HG02852 (cell line): ENCODE results near the gene WDR48.

Experiments used
- ATAC-seq: cut with Tn5 transposase; IDR thresholded peaks from one replicate; pipeline ENCODE4 v1.9.1; 2021; ENCODE audit warnings: mild to moderate bottlenecking, moderate library complexity; ENCODE audit not compliant: unreplicated experiment

WDR48 gene

DNA sequence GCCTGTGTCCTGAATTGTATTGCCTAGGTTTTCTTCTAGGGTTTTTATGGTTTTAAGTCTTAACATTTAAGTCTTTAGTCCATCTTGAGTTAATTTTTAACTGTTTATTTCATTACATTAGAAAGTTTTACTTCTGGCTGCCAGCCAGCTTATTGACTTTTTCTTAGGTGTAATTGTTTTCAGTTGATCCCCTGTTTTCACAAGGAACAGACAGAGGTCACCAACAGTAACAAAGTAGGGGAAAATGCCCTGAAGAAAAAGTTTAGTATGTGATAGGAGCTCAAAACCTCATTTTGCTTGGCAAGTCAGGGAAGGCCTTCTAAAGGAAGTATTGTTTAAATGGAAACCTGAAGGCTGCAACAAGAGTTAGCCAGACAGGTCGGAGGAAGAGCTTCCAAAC lies 10.4 kb downstream of the WDR48 start:
- no peak for ATAC-seq

DNA sequence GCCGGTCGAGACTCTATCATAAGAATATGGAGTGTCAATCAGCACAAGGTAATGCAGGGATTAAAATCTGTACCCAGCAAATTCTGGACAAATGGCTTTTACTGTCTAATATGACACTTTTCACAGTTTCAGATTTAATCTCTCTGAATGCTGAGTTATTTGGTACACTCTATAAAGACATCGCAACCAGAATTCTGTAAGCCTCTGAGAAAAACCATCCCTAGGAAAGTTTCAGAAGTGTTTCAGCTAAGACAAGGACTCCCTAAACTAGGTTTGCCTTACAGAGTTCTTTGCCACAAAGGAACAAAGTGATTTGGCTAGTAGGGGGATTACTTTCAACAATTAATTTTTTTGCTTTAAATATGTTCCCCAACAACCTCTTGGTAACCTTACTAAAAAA lies 11.3 kb downstream of the WDR48 start:
- ATAC-seq, result no peak

DNA sequence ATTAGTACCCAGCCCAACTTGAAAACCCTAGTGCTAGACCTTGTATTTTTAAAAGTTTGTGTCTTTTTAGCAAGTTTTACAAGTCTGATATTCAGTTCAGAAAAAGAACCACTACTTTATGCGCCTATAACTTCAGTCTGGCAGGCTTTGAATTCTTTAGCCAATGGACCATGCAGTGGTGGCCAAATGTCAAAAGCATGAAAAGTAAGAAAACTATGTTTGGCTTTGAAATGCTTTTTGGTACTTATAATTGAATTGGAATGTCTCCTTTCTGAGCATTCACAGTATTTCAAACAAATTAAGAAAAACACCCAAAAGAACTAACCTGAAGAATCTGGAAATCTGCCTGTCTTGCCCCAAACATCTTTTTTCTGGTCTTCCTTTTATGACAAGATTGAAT lies 12.8 kb downstream of the WDR48 start:
- no peak for ATAC-seq

DNA sequence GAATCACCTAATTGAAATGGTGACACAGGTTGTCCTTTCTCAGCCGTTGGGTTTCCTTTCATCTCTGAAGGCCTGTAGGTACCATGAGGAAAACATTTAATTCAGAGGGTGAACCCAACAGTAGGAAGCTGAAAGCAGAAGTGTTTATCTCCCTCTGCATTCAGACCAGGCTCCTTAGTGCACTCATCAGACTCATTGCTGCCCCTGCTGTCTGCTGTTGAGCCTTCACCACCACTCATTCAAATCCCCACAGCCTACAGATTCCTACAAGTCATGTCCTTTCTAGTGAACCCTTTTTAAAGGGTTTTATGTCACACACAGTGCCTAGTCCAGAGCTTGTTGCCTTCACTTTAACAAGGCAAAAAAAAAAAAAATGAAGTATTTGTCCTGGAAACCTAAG lies 13.4 kb downstream of the WDR48 start:
- ATAC-seq, result peak; percentile 100

DNA sequence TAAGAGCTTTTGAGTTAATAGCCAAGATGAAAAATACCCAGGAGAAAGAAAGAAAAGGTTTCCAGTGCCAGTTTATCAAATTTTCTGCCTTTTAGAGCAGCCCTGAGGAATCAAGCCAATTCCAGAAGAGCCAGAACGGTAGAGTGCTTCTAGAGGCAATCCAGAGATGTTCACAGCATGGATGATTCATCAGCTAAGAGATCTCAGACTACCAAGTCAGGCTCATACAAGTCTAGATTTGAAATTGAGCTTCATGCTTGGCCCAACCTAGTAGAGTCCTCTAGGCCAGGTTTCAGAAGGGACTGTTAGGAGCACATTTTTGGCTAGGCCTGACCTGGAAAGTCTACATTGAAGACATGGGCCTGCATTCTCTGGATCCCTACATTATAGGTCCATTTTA lies 15.5 kb downstream of the WDR48 start:
- ATAC-seq, result no peak

DNA sequence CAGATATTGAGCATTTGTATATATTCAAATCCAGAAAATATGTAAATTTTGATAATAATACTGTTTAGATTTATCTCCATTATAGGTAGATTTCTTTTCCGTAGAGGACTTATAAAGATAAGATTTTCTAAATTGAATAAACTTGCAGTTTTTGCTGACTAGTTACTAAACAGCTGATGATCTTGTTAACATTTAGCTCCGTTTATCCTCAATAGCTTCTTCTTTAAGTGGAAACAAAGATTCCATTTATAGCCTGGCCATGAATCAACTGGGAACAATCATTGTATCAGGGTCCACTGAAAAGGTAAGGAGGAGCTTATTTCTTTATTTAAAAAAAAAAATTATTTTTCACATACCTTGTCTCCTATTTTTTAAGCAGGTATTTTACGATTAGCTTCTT lies 16.7 kb downstream of the WDR48 start:
- ATAC-seq, result no peak

DNA sequence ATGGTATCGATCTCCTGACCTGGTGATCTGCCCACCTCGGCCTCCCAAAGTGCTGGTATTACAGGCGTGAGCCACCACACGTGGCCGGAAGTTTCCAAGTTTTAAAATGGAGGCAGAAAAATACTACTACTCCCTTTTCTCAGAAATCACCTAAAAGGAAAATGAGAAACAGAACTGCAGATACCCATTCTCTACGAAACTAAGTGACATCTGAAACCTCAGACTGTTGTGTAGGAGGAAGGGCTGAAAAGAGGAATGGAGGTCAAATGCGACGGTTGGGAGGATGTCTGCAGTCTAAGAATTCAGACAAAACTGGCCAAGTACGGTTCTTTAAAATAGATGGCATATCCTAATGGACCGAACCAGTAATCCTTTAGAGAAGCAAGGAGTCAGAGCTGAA lies 24.1 kb downstream of the WDR48 start:
- ATAC-seq, result peak; percentile 85

DNA sequence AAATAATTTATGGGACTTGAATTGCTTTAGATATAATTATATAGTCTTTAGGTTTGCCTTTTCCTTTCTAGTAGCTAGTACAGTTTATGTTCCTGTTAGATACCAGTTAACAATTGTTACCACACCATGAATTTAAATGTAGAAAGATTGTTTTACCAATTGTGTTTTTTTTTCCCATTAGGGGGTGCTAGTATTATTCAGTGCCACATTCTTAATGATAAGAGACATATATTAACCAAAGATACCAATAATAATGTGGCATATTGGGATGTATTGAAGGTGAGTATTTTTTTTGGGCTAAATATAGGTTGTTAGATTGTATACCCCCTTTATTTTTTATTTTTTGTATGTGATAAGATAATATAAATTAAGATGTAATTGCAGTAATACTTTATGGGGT lies 27.7 kb downstream of the WDR48 start:
- ATAC-seq, result no peak

DNA sequence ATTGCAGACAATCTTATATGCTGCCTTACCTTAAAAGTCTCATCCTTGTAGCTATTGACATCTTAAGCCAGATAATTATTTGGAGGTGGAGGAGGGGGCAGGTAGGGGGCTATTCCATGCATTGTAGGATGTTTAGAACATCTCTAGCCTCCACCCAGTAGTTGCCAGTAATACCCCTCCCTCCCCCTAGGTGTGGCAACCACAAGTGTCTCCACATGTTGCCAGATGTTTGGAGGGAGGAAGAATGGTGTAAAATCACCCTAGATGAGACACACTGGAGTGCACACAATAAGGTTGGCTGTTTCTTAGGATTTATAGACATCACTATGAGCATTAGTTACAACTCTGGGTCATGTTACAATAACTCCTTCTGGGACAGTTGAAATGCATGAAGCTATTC lies 28.2 kb downstream of the WDR48 start:
- no peak for ATAC-seq

DNA sequence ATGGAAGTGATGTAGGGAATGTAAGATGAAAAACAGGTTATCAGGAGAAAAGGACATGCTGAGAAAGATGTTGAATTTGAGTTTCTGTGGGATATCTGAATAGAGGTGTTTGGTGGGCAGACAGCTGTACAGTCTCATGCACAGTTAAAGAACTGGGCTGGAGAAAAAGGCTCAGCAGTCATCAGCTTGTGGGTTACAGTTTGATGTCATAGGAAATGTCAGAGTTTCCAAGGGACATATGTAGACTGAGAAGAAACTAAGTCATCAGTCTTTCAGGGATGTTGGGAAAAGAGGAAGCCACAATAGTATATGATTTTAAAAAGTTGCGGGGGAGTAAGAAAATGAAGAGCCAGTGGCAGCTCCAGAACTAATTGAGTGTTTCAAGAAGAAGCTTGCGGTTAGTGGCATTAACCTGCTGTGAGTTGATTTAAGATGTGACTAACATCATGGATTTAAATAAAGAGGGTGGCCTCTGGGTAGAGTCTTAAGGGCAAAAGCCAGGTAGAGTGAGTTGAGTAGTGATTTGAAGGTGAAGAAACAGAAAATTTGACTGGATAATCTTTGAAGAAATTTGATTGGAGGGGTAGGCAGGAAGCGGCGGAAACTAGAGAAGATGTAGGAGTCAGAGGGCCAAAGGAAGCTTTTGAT lies 31.0 kb downstream of the WDR48 start:
- no peak for ATAC-seq

DNA sequence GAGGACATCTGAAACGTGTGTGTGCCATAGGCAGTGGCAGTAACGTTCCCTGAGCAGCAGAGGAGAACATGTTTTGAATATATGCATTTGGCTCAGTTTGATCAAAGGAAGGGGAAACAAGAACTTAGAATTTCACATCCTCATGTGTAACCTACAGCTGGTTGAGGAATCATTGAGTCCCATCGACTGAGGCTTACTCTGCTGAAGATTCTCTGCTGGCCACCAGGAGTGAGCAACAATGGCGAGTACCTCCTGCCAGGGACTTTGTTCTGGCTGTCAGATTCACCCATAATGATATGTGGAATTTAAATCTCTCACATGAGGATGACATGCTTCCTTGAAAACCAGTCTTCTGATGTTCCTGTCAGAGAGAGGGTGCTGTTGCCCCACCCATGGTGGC lies 34.3 kb downstream of the WDR48 start:
- ATAC-seq, result peak; percentile 89

DNA sequence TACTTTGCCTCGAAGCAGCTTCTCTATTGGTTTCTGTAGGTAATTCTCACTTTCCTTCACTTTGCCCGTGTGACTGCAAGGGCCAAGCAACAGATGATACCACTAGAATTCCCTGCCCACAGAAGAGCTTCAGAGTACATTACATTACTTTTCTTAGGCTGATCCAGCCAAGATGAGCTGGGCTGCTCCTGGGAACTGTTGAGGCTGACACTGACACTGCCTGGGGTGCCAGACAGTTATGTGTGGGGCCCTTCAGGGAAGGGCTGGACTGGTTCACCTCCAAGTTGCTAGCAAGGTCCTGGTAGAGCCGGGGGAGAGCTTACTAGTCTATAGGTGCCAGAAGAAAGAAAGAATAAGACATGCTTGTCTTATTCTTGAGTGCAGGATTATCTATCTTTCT lies 36.6 kb downstream of the WDR48 start:
- ATAC-seq, result no peak

DNA sequence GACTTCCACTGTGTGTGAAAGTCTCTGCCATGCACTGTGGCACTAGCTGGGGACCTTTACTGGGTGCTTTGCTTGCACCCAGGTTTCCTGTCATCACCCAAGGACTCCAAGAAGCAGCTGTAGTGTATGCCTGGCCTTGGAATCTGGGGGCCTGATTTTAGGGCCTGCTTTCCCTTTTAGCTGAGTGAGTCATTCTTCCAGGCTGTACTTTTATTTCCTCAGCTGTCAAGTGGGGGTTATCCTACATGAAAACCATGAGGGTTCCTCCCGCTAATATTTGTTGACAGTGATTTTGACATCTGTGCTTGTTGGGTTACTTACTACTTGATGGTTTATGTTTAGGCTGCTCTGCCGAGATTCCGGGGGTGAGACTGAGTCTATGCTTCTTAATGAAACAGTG lies 37.1 kb downstream of the WDR48 start:
- no peak for ATAC-seq

DNA sequence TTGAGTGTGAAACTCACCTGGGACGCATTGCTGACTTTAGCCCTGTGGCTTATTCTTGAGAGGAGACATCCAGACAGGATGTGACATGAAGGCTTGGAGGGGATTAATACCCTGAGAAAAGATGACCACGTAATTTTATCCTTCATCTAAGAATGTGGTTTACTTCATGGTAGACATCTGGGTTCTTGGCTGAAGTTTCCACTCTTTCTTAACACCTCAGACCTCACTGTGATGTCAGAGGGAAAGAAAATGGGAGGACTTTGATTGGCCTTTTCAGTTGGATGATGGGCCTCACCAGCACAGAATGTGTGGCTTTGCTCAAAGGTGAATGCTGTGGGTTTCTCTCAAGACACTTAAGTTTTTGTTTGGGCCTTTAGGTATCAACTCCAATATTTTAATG lies 39.1 kb downstream of the WDR48 start:
- ATAC-seq, result no peak

DNA sequence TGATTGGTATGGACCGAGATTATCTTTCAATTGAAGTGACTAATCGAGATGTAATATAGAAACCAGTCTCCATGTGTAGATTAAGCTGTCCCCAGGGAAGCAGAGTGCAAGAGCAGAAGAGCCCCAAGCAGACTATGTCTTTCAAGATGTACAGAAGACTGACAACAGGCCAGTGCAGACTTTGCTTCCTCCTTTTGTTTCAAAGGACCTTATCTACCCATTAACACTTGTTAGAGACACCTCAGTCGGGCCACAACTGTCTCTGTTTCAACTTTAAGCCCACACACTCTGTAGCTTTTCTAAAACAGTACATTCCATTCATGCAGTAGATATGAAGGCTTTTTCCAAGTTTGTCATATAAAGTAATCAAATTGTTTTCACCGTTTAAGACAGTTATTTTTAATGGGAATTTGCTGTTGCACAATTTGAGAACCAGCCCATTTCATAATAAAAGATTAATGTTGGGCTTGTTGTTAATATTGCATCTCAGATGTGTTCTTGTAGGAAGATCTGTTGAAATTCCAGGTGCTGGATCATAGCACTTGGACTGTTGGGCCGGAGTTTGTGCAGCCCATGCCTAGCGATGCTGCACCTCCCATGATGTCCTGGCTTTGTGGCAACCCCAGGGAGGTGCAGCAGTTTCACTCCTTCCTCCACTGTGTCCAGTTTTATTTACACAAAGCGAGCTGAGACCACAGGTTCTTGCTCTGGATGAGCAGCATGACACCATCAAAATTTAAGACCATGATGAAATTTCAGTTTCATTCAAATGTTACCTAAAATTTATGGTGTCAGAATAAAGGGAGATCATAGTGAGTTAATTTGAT lies 43.2 kb downstream of the WDR48 start:
- ATAC-seq, result no peak

DNA sequence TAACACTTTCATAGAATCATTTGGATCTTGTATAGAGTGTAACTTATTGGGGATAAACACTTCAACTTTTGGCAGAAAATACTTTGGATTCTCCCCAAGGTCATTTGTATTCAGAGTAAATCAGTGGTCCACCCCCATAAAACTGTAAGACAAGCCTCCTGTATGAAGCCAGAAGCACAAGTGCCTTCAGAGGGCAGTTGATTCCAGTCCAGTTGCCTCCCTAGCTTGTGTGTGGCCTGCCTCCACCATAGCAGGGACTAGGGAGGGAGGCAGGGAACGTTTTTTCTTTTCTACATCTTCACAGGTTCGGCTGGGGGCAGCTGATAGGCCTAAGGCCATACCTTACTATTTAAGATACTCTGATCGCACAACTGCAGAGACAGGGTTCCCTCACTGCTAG lies 44.0 kb downstream of the WDR48 start:
- ATAC-seq, result no peak

DNA sequence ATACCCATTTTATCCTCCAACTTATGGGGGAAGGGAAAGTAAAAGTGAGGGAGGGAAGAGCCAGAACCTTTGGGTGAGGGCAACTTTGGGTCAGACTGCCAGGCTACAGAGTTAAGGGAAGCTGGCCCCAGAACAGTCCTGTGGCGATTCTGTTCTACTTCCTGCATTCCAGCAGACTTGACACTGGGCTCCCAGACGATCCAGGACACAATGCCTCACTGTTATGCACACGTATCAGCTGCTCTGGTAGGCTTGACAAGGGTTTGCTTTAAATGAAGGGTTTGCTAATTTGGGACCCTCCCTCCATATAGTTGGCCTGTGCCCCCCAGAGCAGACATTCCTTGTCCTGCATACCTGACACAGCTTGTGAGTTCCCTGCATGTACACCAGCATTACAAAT lies 45.0 kb downstream of the WDR48 start:
- ATAC-seq, result no peak

DNA sequence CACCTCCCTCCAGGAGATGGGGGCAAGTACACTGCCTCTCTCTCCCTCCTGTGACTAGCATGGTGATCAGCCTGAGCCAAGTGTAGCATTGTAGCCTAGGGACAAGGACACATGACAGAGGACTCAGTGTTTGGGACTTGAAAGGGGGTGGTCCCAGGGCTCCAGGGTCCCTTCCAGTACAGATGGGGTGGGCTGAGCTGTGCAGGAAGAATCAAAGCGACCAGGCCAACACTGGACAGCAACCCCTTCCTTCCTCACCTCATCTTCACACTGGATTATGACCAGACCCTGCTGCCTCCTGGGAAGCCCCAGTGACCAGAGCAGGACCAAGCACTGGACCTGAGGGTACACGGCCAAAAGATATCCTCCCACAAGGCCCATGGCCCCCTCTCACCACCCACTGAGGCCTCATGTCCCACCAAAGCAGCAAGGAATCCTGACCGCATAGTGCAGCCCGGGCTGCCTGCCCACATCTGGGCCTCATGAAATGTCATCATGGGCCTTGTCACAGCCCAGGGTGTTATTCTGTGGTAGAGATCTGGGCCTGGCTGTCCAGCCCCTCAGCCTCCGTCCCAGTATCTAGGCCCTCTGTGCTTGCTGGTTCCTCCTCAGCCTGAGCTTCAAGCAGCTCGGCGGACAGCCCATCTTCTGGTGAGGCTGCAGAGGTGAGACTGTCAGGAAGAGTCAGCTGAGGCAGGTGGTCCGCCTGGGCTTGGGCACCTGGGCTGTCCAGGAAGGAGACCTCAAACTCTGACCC lies 46.1 kb downstream of the WDR48 start:
- ATAC-seq, result no peak

DNA sequence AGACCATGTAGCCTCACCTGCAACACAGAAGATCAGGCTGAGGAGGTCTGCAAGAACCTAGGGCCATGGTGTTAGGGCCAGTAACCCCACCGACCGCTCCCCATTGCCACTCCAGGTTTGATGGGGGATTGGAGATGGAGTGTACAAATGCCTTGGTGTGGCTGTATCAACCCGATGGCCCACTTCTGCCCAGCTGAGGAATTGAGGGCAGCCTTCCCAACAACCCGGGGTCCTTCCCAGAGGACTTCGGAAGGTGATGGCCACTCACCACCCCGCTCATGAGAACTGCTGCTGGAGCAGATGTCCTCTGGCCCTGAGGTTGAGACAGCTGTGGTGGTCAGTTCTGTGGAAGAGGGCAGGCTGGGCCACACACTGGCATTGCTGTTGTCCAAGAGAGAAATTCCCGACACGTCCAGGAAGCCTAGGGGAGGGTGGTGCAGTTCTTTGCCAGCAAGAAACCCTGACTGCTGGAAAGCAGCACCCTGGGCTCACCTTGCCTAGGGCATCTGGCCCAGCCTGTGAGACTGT lies 46.7 kb downstream of the WDR48 start:
- no peak for ATAC-seq

DNA sequence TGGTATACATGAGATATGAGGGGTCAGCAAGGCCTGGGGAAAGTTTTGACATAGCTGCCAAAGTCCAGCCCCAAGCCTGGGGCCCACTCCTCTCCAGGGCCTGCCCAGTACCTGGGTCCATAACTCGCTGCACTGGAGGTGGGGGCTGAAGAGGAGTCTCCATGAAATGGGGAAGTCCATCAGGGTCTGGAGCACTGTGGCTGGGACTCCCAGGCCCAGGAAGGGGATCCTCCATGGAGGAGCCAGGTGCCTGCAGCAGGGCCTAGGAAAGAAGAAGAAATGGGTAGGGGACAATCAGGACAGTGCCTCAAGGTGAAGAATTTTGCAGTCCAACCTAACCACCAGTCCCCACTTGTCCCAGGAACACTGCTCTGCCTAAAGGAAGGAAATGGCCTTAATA lies 47.4 kb downstream of the WDR48 start:
- no peak for ATAC-seq

DNA sequence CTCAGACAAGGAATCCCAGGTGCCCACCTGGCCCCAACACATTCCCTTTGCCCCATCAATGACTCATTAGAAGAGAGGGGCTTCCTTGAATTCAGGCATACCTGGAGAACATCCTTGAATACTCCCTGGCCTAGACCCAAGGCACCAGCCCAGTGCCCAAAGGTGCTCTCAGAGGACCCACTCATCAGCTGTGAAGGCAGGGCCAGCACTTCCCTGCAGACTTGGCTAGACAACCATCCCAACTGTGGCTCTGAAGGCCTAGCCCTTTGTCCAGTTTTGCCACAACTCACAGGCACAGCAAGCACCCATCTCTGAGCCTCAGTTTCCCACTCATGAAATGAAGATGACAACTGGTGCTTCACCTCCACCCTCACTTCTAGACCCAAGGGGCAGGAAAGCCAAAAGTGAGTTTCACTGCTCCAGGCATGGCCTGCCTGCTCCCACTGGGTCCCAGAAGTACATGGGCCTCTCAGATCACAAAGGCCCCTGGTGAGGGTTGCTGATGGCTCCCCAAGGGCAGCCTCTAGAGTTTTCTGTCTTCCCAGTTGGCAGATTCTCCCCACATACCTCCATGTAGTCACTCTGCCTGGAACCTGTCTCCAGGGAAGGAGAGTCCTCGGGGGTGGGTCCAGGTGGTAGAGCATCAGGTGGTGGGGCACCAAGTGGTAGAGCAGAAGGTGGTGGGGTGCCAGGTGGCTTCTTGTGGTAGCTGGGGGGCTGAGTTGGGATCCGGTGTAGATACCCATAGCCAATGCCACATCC lies 48.1 kb downstream of the WDR48 start:
- ATAC-seq, result no peak
